ENCODE results near the gene FNTB.

The FNTB gene

DNA sequence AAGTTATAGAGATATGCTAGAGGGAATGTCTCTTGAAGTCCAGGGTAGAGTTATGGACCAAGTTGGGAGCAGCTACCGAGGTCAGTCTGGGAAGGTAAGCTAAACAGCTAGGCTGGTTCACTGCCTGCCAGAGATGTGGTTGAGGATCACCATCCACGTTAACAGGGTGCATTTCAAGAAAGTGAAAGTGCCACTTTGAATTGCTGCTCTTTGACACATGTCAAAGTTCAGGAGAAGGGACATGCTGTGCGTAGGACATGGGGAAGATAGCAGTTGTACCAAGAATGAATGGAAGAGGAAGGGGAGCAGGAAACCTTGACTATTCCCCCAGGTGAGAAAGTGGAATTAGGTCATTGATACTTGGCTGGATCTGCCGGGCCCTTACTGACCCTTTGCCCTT, 66.1 kb downstream of the FNTB start:
- Histone ChIP-seq H3K4me3 (ENCODE audit: low read length) (no peak overlapping the region), H3K79me1 (ENCODE audit: low read length) (no peaks in the 10 kb centered on the region), H3K9ac (ENCODE audit: low read length) (no peak overlapping the region), H3K36me3 (ENCODE audit: control insufficient read depth, insufficient read depth, low read length) (no peaks in the 10 kb centered on the region), H3K27me3 (ENCODE audit: insufficient read depth, low read length, poor library complexity) (no peaks in the 10 kb centered on the region), H3K4me2 (ENCODE audit: low read length) (no peak overlapping the region), H3K56ac (ENCODE audit: low read length) (no peak overlapping the region), H3K4ac (ENCODE audit: low read depth, low read length) (no peak overlapping the region), H2AK5ac (ENCODE audit: low read length) (no peak overlapping the region), H4K8ac (ENCODE audit: low read depth, low read length) (no peak overlapping the region), H2BK120ac (ENCODE audit: low read depth, low read length) (no peak overlapping the region), H3K18ac (ENCODE audit: low read length) (no peak overlapping the region), H3K79me2 (ENCODE audit: control insufficient read depth, insufficient read depth, low read length) (no peaks in the 10 kb centered on the region), H4K5ac (ENCODE audit: low read length) (no peak overlapping the region), H3K27ac (ENCODE audit: low read depth, low read length) (no peak overlapping the region), H2BK5ac (ENCODE audit: low read length) (no peak overlapping the region), H3K23ac (ENCODE audit: low read length) (no peak overlapping the region), H3K4me1 (ENCODE audit: control insufficient read depth, low read depth, low read length) (no peaks in the 10 kb centered on the region), H2BK15ac (replicated peaks; ENCODE audit: low read depth) (no peak overlapping the region)
- WGBS (ENCODE audit: extremely low coverage, insufficient coverage, low lambda C conversion rate) = no CpG with 5 or more reads among the region's 4 CpGs
- no peak for DNase-seq

DNA sequence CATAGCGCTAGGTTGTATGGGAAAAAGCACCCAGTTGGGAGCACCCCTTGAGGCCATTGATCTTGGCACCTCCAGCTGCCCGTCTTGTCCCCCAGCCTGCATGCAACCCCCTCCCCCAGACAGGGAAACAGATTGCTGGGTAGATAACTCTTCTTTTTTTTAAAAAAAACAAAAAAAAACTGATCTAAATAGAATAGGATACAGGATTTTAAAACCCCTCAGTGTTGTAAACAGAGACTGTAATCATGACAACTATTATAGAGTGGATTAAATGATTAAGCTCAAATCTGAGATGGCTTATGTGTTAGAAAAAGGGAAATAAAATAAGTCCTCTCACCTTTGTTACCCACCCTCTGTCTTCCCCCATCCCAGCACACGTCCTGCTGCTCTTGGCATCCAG, 66.8 kb downstream of the FNTB start:
- Histone ChIP-seq H3K4me2 (ENCODE audit: low read length) (no peak overlapping the region), H4K8ac (ENCODE audit: low read depth, low read length) (no peak overlapping the region), H3K4me3 (ENCODE audit: low read length) (no peak overlapping the region), H3K4ac (ENCODE audit: low read depth, low read length) (no peak overlapping the region), H3K9ac (ENCODE audit: low read length) (no peak overlapping the region), H2BK15ac (replicated peaks; ENCODE audit: low read depth) (no peak overlapping the region), H3K56ac (ENCODE audit: low read length) (no peak overlapping the region), H2BK5ac (ENCODE audit: low read length) (no peak overlapping the region), H3K79me1 (ENCODE audit: low read length) (no peaks in the 10 kb centered on the region), H3K18ac (ENCODE audit: low read length) (no peak overlapping the region), H3K79me2 (ENCODE audit: control insufficient read depth, insufficient read depth, low read length) (no peaks in the 10 kb centered on the region), H3K23ac (ENCODE audit: low read length) (no peak overlapping the region), H4K5ac (ENCODE audit: low read length) (no peak overlapping the region), H3K36me3 (ENCODE audit: control insufficient read depth, insufficient read depth, low read length) (no peaks in the 10 kb centered on the region), H3K27ac (ENCODE audit: low read depth, low read length) (no peak overlapping the region), H3K4me1 (ENCODE audit: control insufficient read depth, low read depth, low read length) (no peaks in the 10 kb centered on the region), H2AK5ac (ENCODE audit: low read length) (no peak overlapping the region), H3K27me3 (ENCODE audit: insufficient read depth, low read length, poor library complexity) (no peaks in the 10 kb centered on the region), H2BK120ac (ENCODE audit: low read depth, low read length) (no peak overlapping the region)
- WGBS (ENCODE audit: extremely low coverage, insufficient coverage, low lambda C conversion rate) = no CpG with 5 or more reads among the region's 3 CpGs
- DNase-seq = no peak

DNA sequence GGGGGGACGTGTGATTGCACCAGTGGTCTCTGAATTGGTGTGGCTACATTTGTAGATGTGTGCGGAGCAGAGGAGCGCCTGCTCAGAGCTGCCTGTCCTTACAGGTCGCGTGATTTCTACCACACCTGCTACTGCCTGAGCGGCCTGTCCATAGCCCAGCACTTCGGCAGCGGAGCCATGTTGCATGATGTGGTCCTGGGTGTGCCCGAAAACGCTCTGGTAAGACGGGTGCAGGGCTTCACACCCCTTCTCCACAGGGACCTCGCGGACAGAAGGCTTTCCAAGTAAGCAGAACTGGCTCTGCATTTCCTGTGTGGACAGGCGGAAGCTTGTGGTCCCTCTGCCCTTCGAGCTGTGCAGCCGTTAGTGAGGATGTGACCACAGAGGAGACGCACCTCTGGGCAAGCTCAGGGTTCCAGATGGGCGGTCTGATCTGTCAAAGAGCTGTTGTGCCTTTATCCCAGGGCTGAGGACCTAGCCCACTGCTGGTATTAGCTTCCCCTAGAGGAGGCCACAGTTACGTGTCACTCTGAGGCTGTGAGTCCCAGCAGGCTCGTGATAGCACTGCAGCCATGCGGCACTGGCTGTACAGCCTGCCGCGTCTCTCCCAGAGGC, 67.9 kb downstream of the FNTB start:
- no CpG with 5 or more reads among the region's 23 CpGs for WGBS (ENCODE audit: extremely low coverage, insufficient coverage, low lambda C conversion rate)
- no peak overlapping the region for H2BK120ac ChIP-seq (ENCODE audit: low read depth, low read length)
- no peak overlapping the region for H3K4ac ChIP-seq (ENCODE audit: low read depth, low read length)
- H3K27ac ChIP-seq (ENCODE audit: low read depth, low read length) = no peak overlapping the region
- no peak overlapping the region for H3K18ac ChIP-seq (ENCODE audit: low read length)
- no peak overlapping the region for H3K23ac ChIP-seq (ENCODE audit: low read length)
- no peak overlapping the region for H3K9ac ChIP-seq (ENCODE audit: low read length)
- no peaks in the 10 kb centered on the region for H3K36me3 ChIP-seq (ENCODE audit: control insufficient read depth, insufficient read depth, low read length)
- H4K5ac ChIP-seq (ENCODE audit: low read length) = no peak overlapping the region
- no peak overlapping the region for H3K56ac ChIP-seq (ENCODE audit: low read length)
- H3K79me1 ChIP-seq (ENCODE audit: low read length) = no peaks in the 10 kb centered on the region
- no peak overlapping the region for H2BK15ac ChIP-seq (replicated peaks; ENCODE audit: low read depth)
- no peaks in the 10 kb centered on the region for H3K4me1 ChIP-seq (ENCODE audit: control insufficient read depth, low read depth, low read length)
- H2BK5ac ChIP-seq (ENCODE audit: low read length) = no peak overlapping the region
- no peak overlapping the region for H3K4me3 ChIP-seq (ENCODE audit: low read length)
- H4K8ac ChIP-seq (ENCODE audit: low read depth, low read length) = no peak overlapping the region
- H3K27me3 ChIP-seq (ENCODE audit: insufficient read depth, low read length, poor library complexity) = no peaks in the 10 kb centered on the region
- H2AK5ac ChIP-seq (ENCODE audit: low read length) = no peak overlapping the region
- no peaks in the 10 kb centered on the region for H3K79me2 ChIP-seq (ENCODE audit: control insufficient read depth, insufficient read depth, low read length)
- H3K4me2 ChIP-seq (ENCODE audit: low read length) = no peak overlapping the region
- peak; percentile 34 for DNase-seq

DNA sequence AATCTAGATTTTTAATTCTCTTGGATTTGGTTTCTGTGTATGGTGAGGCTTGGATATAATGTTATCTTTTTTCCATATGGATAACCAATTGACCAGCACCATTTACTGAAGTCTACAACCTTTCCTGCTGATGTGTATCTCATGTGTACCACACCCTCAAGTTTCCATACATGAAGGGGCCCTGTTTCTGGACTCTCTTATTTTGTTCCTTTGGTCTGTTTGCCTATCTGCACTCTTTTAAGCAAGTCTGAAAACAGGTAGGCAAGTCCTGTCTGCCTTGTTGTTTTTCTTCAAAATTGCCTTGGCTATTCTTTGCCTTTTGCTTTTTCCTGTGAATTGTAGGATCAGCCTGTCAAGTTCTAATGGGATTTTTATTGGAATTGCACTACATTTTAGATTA, 71.0 kb downstream of the FNTB start:
- Histone ChIP-seq H3K4me2 (ENCODE audit: low read length) (no peak overlapping the region), H3K36me3 (ENCODE audit: control insufficient read depth, insufficient read depth, low read length) (peaks cover 5% of the 10 kb centered on the region), H3K27me3 (ENCODE audit: insufficient read depth, low read length, poor library complexity) (no peaks in the 10 kb centered on the region), H2AK5ac (ENCODE audit: low read length) (no peak overlapping the region), H4K5ac (ENCODE audit: low read length) (no peak overlapping the region), H3K4me3 (ENCODE audit: low read length) (no peak overlapping the region), H2BK15ac (replicated peaks; ENCODE audit: low read depth) (no peak overlapping the region), H3K4me1 (ENCODE audit: control insufficient read depth, low read depth, low read length) (no peaks in the 10 kb centered on the region), H4K8ac (ENCODE audit: low read depth, low read length) (no peak overlapping the region), H3K4ac (ENCODE audit: low read depth, low read length) (no peak overlapping the region), H3K9ac (ENCODE audit: low read length) (no peak overlapping the region), H2BK120ac (ENCODE audit: low read depth, low read length) (no peak overlapping the region), H2BK5ac (ENCODE audit: low read length) (no peak overlapping the region), H3K23ac (ENCODE audit: low read length) (no peak overlapping the region), H3K79me2 (ENCODE audit: control insufficient read depth, insufficient read depth, low read length) (no peaks in the 10 kb centered on the region), H3K18ac (ENCODE audit: low read length) (no peak overlapping the region), H3K79me1 (ENCODE audit: low read length) (no peaks in the 10 kb centered on the region), H3K56ac (ENCODE audit: low read length) (no peak overlapping the region), H3K27ac (ENCODE audit: low read depth, low read length) (no peak overlapping the region)
- DNase-seq = no peak

DNA sequence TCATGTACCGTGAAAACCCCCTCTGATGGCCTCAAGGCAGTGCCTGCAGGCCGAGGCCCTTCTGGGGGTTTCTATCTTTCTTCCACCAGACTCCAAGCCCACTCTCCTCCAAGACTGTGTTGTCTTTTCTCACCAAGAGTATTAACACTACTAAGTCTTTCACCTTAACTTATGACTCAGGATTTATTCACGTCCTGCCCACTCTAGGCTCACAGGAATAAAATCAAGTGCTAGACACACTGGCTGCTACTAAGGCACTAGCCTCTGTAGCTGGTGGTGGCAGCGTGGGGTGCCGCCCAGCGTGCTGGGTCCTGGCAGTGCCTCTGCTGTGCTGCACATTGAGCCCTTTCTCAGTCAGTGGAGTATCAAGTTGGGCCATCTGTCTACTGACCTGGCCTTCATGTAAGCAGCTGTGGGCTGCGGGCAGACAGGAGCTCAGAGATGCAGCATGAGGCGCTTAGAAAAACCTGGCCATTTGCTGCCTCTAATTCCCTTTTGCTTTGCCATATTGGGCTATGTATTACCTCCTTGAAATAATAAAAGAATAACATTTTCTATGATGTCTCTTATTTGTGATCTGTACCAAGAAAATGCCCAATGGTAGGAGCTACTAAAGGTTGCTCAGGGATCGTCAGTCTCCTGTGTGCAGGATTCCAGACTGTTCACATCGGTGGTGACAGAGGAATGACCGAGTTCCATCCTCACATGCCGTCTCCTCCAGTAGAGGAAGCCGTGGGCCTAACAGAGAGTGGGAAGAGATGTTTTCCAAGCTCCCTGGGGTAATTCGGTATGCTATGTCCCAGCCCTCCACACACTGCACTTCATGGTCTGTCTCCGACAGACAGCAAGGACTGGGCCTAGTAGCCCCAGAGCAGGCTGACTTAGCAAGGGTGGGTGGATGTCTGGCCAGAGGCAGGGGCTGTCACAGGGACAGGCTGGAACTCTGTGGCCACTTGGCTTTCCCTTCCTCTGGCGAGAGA, 75.7 kb downstream of the FNTB start:
- Histone ChIP-seq H3K23ac (ENCODE audit: low read length) (no peak overlapping the region), H3K79me2 (ENCODE audit: control insufficient read depth, insufficient read depth, low read length) (no peaks in the 10 kb centered on the region), H3K4me2 (ENCODE audit: low read length) (no peak overlapping the region), H3K4me1 (ENCODE audit: control insufficient read depth, low read depth, low read length) (no peaks in the 10 kb centered on the region), H4K5ac (ENCODE audit: low read length) (no peak overlapping the region), H3K79me1 (ENCODE audit: low read length) (no peaks in the 10 kb centered on the region), H4K8ac (ENCODE audit: low read depth, low read length) (no peak overlapping the region), H3K4me3 (ENCODE audit: low read length) (no peak overlapping the region), H3K4ac (ENCODE audit: low read depth, low read length) (no peak overlapping the region), H2BK5ac (ENCODE audit: low read length) (no peak overlapping the region), H2BK15ac (replicated peaks; ENCODE audit: low read depth) (no peak overlapping the region), H3K56ac (ENCODE audit: low read length) (no peak overlapping the region), H3K27me3 (ENCODE audit: insufficient read depth, low read length, poor library complexity) (no peaks in the 10 kb centered on the region), H3K36me3 (ENCODE audit: control insufficient read depth, insufficient read depth, low read length) (peaks cover 7% of the 10 kb centered on the region), H2BK120ac (ENCODE audit: low read depth, low read length) (no peak overlapping the region), H3K9ac (ENCODE audit: low read length) (no peak overlapping the region), H3K27ac (ENCODE audit: low read depth, low read length) (no peak overlapping the region), H3K18ac (ENCODE audit: low read length) (no peak overlapping the region), H2AK5ac (ENCODE audit: low read length) (no peak overlapping the region)
- no CpG with 5 or more reads among the region's 16 CpGs for WGBS (ENCODE audit: extremely low coverage, insufficient coverage, low lambda C conversion rate)
- DNase-seq = no peak

Measured in mesendoderm (in vitro differentiated cells).